ENCODE data around the gene USP10.

Gene USP10

GRCh38 chr16:84759061-84759460 lies 59.3 kb downstream of the USP10 start:
- H3K4me2 ChIP-seq (ENCODE audit: low read length): no peak overlapping the region
- no peak overlapping the region for H3K4me3 ChIP-seq (ENCODE audit: low read length)
- H3K9ac ChIP-seq (ENCODE audit: low read depth, low read length): no peak overlapping the region
- peaks cover 50% of the 10 kb centered on the region for H3K36me3 ChIP-seq (ENCODE audit: insufficient read depth, low read length)
- H3K27me3 ChIP-seq (ENCODE audit: control insufficient read depth, insufficient read depth, low read length): no peaks in the 10 kb centered on the region
- H3K4me1 ChIP-seq (ENCODE audit: control insufficient read depth, insufficient read depth, low read length): peaks cover 5% of the 10 kb centered on the region
- no peaks in the 10 kb centered on the region for H3K9me3 ChIP-seq (replicated peaks; ENCODE audit: low read length)

GRCh38 chr16:84759906-84760305 lies 60.1 kb downstream of the USP10 start:
- no peak overlapping the region for H3K4me3 ChIP-seq (ENCODE audit: low read length)
- no peak overlapping the region for H3K4me2 ChIP-seq (ENCODE audit: low read length)
- no peaks in the 10 kb centered on the region for H3K4me1 ChIP-seq (ENCODE audit: control insufficient read depth, insufficient read depth, low read length)
- no peaks in the 10 kb centered on the region for H3K27me3 ChIP-seq (ENCODE audit: control insufficient read depth, insufficient read depth, low read length)
- peaks cover 54% of the 10 kb centered on the region for H3K36me3 ChIP-seq (ENCODE audit: insufficient read depth, low read length)
- H3K9ac ChIP-seq (ENCODE audit: low read depth, low read length): no peak overlapping the region
- no peaks in the 10 kb centered on the region for H3K9me3 ChIP-seq (replicated peaks; ENCODE audit: low read length)

DNA sequence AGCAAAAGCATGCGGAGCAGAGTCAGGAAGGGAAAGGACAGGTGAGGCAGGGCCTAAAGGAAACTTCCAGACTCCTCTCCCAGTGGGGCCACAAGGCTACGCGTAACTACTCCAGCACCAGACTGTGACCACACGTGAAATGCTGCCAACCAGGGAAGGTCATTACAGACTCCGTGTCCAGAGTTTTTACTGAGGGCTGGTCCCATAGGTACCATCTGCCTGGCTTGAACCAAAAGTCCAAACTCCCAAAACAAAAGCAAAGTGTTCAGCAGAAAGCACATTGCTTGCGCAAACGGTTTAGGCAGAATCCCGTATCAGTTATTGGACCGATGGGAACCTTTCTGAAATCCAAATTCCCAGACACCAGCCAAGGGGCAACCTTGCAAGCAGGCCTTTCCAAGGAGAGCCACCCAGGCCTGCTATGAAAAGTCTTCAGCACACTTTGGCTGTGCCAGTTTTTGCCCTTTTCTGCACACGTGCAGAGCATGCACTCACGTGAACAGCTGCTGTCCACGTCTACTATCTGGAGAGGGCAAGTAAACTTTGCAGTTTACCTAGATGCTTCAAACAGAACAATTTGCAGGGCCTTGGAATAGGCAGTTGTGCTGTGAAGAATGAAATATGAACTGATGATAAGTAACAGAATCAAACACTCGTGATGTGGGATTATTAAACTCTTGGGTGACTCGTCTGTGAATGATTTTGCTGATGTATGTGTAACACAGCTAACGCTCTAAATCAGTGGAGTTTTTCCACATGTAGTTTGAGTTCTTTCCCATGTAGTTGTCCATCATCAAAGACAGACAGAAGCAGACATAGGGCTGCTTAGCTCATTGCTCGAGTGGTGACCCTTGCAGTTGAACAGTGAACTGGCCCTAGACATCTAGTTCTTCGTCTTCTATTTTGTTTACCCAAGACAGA lies 61.9 kb downstream of the USP10 start:
- H3K9ac ChIP-seq (ENCODE audit: low read depth, low read length): no peak overlapping the region
- no peaks in the 10 kb centered on the region for H3K4me1 ChIP-seq (ENCODE audit: control insufficient read depth, insufficient read depth, low read length)
- H3K36me3 ChIP-seq (ENCODE audit: insufficient read depth, low read length): peaks cover 67% of the 10 kb centered on the region
- H3K4me3 ChIP-seq (ENCODE audit: low read length): no peak overlapping the region
- no peaks in the 10 kb centered on the region for H3K9me3 ChIP-seq (replicated peaks; ENCODE audit: low read length)
- H3K27me3 ChIP-seq (ENCODE audit: control insufficient read depth, insufficient read depth, low read length): no peaks in the 10 kb centered on the region
- H3K4me2 ChIP-seq (ENCODE audit: low read length): no peak overlapping the region

DNA sequence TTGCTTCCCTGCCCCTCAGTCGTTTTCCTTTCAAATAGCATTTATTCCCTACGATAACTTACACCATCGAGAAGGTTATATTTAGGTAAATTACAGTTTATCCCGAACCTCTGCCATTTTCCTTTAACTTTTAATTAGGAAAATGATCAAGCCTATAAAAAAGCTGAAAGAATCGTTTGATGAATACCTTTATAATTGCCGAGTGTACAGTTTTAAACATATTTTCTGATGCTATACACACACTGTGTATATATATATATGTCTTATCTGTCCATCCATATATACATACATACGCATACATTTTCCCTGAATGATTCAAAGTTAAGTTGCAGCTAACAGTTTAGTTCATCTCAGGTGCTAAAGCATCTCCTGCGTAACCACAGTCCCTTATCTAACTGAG lies 63.4 kb downstream of the USP10 start:
- H3K4me2 ChIP-seq (ENCODE audit: low read length): no peak overlapping the region
- no peaks in the 10 kb centered on the region for H3K9me3 ChIP-seq (replicated peaks; ENCODE audit: low read length)
- H3K27me3 ChIP-seq (ENCODE audit: control insufficient read depth, insufficient read depth, low read length): no peaks in the 10 kb centered on the region
- peaks cover 3% of the 10 kb centered on the region for H3K4me1 ChIP-seq (ENCODE audit: control insufficient read depth, insufficient read depth, low read length)
- no peak overlapping the region for H3K9ac ChIP-seq (ENCODE audit: low read depth, low read length)
- H3K4me3 ChIP-seq (ENCODE audit: low read length): no peak overlapping the region
- H3K36me3 ChIP-seq (ENCODE audit: insufficient read depth, low read length): peaks cover 77% of the 10 kb centered on the region

- peaks cover 3% of the 10 kb centered on the region for H3K4me1 ChIP-seq (ENCODE audit: control insufficient read depth, insufficient read depth, low read length)
- H3K4me2 ChIP-seq (ENCODE audit: low read length): no peak overlapping the region
- no peak overlapping the region for H3K4me3 ChIP-seq (ENCODE audit: low read length)
- peaks cover 82% of the 10 kb centered on the region for H3K36me3 ChIP-seq (ENCODE audit: insufficient read depth, low read length)
- no peak overlapping the region for H3K9ac ChIP-seq (ENCODE audit: low read depth, low read length)
- H3K27me3 ChIP-seq (ENCODE audit: control insufficient read depth, insufficient read depth, low read length): no peaks in the 10 kb centered on the region
- no peaks in the 10 kb centered on the region for H3K9me3 ChIP-seq (replicated peaks; ENCODE audit: low read length)
Measured at GRCh38 chr16:84763629-84764028, 63.8 kb downstream of the USP10 start.

- peaks cover 86% of the 10 kb centered on the region for H3K36me3 ChIP-seq (ENCODE audit: insufficient read depth, low read length)
- no peak overlapping the region for H3K9ac ChIP-seq (ENCODE audit: low read depth, low read length)
- no peaks in the 10 kb centered on the region for H3K27me3 ChIP-seq (ENCODE audit: control insufficient read depth, insufficient read depth, low read length)
- H3K4me2 ChIP-seq (ENCODE audit: low read length): no peak overlapping the region
- no peak overlapping the region for H3K4me3 ChIP-seq (ENCODE audit: low read length)
- H3K9me3 ChIP-seq (replicated peaks; ENCODE audit: low read length): no peaks in the 10 kb centered on the region
- H3K4me1 ChIP-seq (ENCODE audit: control insufficient read depth, insufficient read depth, low read length): peaks cover 3% of the 10 kb centered on the region
Measured at GRCh38 chr16:84764970-84765369, 65.2 kb downstream of the USP10 start.

DNA sequence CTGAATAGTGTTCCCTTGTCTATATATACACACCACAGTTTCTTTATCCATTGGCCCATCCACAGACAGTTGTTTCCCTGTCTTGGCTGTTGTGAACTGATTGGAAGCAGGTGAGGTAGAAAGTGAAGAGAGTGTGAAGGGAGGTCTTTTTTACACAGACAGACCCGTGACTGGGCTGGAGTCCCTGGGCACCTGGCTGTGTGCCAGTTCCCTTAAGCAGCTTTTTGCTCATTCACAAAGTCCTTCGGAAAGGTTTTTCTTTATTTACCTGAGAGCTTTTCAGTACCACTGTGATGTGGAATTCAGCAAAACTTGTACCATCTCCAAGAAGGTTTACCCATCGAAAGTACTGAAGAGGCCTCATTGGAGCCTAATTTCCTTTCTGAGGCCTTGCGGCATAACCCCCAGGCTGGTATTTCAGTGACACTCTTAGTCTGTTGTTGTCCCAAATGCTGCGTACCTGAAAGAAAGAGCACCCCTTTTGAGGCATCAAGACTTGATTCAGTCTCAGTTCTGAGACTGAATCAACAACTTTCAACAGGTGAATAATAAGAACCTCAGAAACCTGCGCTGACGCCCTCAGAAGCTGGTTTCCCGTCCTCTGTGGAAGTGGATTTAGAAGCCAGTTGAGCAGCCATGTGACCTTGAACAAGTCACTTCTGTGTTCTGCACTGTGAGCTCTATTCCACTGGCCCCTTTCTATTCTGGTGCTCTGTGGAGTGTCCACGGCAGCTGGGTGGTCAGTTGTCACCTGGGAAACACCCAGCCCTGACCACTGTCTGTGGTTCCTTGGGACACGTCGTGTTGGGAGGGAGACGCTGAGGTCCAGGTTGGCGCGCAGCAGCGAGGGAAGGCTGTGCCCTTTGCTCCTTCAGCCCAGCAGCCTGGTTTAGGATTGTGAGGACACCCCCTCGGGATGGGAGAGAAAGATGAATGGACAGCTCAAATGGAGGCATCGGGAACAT lies 66.1 kb downstream of the USP10 start:
- Histone ChIP-seq H3K9me3 (replicated peaks; ENCODE audit: low read length) (no peaks in the 10 kb centered on the region), H3K4me2 (ENCODE audit: low read length) (no peak overlapping the region), H3K9ac (ENCODE audit: low read depth, low read length) (no peak overlapping the region), H3K4me1 (ENCODE audit: control insufficient read depth, insufficient read depth, low read length) (peaks cover 3% of the 10 kb centered on the region), H3K27me3 (ENCODE audit: control insufficient read depth, insufficient read depth, low read length) (no peaks in the 10 kb centered on the region), H3K36me3 (ENCODE audit: insufficient read depth, low read length) (peaks cover 81% of the 10 kb centered on the region), H3K4me3 (ENCODE audit: low read length) (no peak overlapping the region)

- no peaks in the 10 kb centered on the region for H3K9me3 ChIP-seq (replicated peaks; ENCODE audit: low read length)
- H3K36me3 ChIP-seq (ENCODE audit: insufficient read depth, low read length): peaks cover 75% of the 10 kb centered on the region
- H3K4me3 ChIP-seq (ENCODE audit: low read length): no peak overlapping the region
- no peak overlapping the region for H3K4me2 ChIP-seq (ENCODE audit: low read length)
- peaks cover 3% of the 10 kb centered on the region for H3K4me1 ChIP-seq (ENCODE audit: control insufficient read depth, insufficient read depth, low read length)
- no peaks in the 10 kb centered on the region for H3K27me3 ChIP-seq (ENCODE audit: control insufficient read depth, insufficient read depth, low read length)
- no peak overlapping the region for H3K9ac ChIP-seq (ENCODE audit: low read depth, low read length)
Measured at GRCh38 chr16:84766978-84767773, 67.4 kb downstream of the USP10 start.

DNA sequence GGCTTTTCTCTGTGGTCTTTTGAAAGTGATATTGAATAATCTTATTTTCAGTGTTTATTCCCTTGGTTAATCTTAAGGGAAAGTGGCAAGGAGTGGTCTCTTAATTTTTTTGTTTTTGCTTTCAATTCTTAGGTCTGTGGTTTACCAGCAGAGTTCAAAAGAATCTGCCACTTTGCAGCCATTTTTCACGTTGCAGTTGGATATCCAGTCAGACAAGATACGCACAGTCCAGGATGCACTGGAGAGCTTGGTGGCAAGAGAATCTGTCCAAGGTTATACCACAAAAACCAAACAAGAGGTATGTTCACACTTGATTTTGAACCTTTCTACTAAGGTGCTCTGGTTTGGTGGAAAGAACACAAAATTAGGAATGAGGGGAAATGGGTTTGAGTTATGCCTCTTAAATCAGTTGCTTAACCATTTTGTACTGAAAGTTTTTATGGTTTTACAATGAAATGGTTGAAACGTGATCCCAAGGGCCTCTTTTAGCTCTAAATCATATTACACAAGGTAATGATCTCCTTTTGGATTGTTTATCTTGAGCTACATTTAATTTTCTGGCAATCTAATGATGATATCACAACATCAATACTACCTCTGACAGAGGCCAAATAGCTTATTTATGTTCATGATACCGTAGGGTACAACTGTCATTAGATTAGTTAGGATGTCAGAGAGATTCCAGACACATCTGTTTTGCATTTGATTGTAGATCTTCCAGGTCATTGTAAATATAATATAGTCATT lies 68.4 kb downstream of the USP10 start:
- Histone ChIP-seq H3K4me2 (ENCODE audit: low read length) (no peak overlapping the region), H3K4me3 (ENCODE audit: low read length) (no peak overlapping the region), H3K9ac (ENCODE audit: low read depth, low read length) (no peak overlapping the region), H3K27me3 (ENCODE audit: control insufficient read depth, insufficient read depth, low read length) (no peaks in the 10 kb centered on the region), H3K9me3 (replicated peaks; ENCODE audit: low read length) (no peaks in the 10 kb centered on the region), H3K4me1 (ENCODE audit: control insufficient read depth, insufficient read depth, low read length) (peaks cover 3% of the 10 kb centered on the region), H3K36me3 (ENCODE audit: insufficient read depth, low read length) (peaks cover 79% of the 10 kb centered on the region)

DNA sequence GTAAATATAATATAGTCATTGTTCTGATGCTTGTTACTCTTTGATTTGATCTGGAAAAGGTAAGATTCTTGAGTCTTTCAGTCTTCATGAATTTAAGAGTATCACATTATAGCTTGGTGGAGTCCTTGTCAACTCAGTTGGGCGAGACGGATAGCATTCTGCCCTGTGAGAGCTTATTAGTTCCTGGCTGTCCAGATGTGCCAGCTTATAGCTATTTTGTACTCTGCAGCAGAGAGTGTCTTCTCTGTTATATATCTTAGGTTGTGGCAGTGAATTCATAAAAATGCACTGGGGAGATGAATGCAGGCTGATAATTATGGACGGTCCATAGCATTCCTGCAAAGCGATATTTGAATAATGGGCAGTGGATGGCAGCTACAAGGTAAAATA lies 69.0 kb downstream of the USP10 start:
- H3K4me1 ChIP-seq (ENCODE audit: control insufficient read depth, insufficient read depth, low read length): peaks cover 3% of the 10 kb centered on the region
- peaks cover 78% of the 10 kb centered on the region for H3K36me3 ChIP-seq (ENCODE audit: insufficient read depth, low read length)

More for the DNA sequence above, 69.0 kb downstream of the USP10 start:
- no peak overlapping the region for H3K9ac ChIP-seq (ENCODE audit: low read depth, low read length)
- no peaks in the 10 kb centered on the region for H3K27me3 ChIP-seq (ENCODE audit: control insufficient read depth, insufficient read depth, low read length)
- H3K4me2 ChIP-seq (ENCODE audit: low read length): no peak overlapping the region
- H3K9me3 ChIP-seq (replicated peaks; ENCODE audit: low read length): no peaks in the 10 kb centered on the region
- no peak overlapping the region for H3K4me3 ChIP-seq (ENCODE audit: low read length)

All from skeletal muscle satellite cell (primary cell).